CD4-positive, alpha-beta T cell treated with Interleukin-4 for 1 hour (primary cell): ENCODE results near the gene NCOA1.
"Not testable (repeated sequence)": the region's sequence is repeated elsewhere in the genome, so short reads cannot be mapped to it uniquely, and the experiment has no call there.

Experiments used
- DNase-seq, 2 donors: peaks; one replicate each; pipeline ENCODE4 v3.0.0-alpha.2; 2020 to 2022

NCOA1 gene

GRCh38 chr2:24643051-24643450 lies 152.0 kb downstream of the NCOA1 start:
- DNase-seq = no peak

GRCh38 chr2:24644032-24644431 lies 153.0 kb downstream of the NCOA1 start:
- DNase-seq = no peak

GRCh38 chr2:24650997-24651642 lies 160.1 kb downstream of the NCOA1 start:
- no peak for DNase-seq

GRCh38 chr2:24651643-24652003 lies 160.6 kb downstream of the NCOA1 start:
- DNase-seq = no peak

GRCh38 chr2:24652265-24653182 lies 161.5 kb downstream of the NCOA1 start:
- DNase-seq = no peak

- DNase-seq = no peak
These were observed 166.8 kb downstream of the NCOA1 start for GRCh38 chr2:24657818-24658217.

- no peak for DNase-seq
These were observed 167.6 kb downstream of the NCOA1 start for GRCh38 chr2:24658531-24659202.

- no peak for DNase-seq
These were observed 168.8 kb downstream of the NCOA1 start for GRCh38 chr2:24659862-24660261.

- no peak for DNase-seq
These were observed 176.5 kb downstream of the NCOA1 start for GRCh38 chr2:24667542-24667941.

- DNase-seq = no peak
These were observed 180.2 kb downstream of the NCOA1 start for GRCh38 chr2:24671230-24671629.

GRCh38 chr2:24672589-24672988 lies 181.5 kb downstream of the NCOA1 start:
- no peak for DNase-seq

- DNase-seq = no peak
These were observed 184.3 kb downstream of the NCOA1 start for GRCh38 chr2:24675338-24675737.

- DNase-seq = no peak
These were observed 185.4 kb downstream of the NCOA1 start for GRCh38 chr2:24676493-24676892.

GRCh38 chr2:24678066-24678465 lies 187.0 kb downstream of the NCOA1 start:
- DNase-seq = not testable (repeated sequence)

- no peak for DNase-seq
These were observed 189.1 kb downstream of the NCOA1 start for GRCh38 chr2:24680196-24680595.

GRCh38 chr2:24682304-24682703 lies 191.2 kb downstream of the NCOA1 start:
- DNase-seq = no peak

- DNase-seq = no peak
These were observed 192.4 kb downstream of the NCOA1 start for GRCh38 chr2:24683408-24683807.

GRCh38 chr2:24690524-24690923 lies 199.5 kb downstream of the NCOA1 start:
- no peak for DNase-seq

GRCh38 chr2:24691806-24692205 lies 200.8 kb downstream of the NCOA1 start:
- DNase-seq = no peak

GRCh38 chr2:24697792-24698191 lies 206.7 kb downstream of the NCOA1 start:
- DNase-seq = no peak

- no peak for DNase-seq
These were observed 211.7 kb downstream of the NCOA1 start for GRCh38 chr2:24702800-24703199.

GRCh38 chr2:24704692-24705091 lies 213.6 kb downstream of the NCOA1 start:
- DNase-seq = no peak

GRCh38 chr2:24707143-24707542 lies 216.1 kb downstream of the NCOA1 start:
- DNase-seq = no peak
